CD1c-positive myeloid dendritic cell (primary cell): ENCODE data around the gene TDRD9.

Source experiments
- DNase-seq: peaks from one replicate; pipeline ENCODE4 v3.0.0-alpha.2; 2016; ENCODE audit errors: extremely low spot score

TDRD9 gene

DNA sequence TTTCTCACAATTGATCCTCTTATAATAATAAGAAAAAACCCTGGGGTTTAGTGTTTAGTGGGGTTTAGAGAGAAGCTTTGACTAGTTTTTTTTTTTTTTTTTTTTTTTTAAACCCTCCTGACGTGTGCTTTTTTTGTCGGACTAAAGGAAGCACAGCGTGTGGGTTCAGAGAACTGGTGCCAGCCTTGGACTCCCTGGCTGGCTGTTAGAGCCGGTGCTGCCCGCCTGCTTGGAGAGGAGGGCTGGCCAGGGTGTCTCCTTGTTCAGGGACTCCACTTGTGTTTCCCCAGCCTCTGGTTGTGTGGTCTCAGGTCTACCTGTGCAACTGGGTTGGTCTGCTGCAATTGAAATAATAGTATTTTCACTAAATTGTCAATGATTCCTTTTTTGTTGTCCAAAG lies 103.1 kb downstream of the TDRD9 start:
- DNase-seq, result no peak

DNA sequence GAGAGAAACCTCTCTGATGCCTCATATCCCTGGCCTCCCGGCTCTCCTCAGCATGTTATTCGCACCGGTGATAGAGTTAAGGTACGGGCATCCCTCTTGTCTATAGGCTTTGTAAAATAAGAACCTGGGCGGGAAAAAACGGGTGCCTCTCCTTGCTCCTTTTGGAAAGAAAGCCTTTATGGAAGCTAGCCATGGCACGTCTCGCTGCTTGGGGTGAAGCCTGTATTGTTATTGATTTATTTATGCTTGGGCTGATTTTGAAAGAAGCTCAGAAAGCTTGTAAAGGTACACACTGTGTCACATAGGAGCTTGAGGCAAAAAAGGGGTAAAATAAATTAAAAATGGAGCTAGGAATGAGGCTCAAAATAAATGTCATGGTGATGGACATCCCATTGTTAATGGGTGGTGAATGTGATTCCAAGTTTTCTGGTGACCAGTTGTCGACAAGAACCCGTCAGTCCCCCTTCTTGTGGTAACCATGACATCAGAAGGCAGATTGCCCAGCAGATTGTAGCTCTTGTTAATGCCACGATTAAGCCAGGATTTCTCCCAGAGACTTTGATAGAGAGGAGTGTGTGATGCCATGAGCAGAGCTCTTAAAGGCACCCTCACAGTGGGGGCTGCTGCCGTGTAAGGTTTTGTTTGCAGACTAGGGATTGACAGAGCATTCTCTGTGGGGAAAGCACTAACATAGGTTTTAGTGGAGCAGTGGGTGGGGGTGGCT lies 106.9 kb downstream of the TDRD9 start:
- no peak for DNase-seq

DNA sequence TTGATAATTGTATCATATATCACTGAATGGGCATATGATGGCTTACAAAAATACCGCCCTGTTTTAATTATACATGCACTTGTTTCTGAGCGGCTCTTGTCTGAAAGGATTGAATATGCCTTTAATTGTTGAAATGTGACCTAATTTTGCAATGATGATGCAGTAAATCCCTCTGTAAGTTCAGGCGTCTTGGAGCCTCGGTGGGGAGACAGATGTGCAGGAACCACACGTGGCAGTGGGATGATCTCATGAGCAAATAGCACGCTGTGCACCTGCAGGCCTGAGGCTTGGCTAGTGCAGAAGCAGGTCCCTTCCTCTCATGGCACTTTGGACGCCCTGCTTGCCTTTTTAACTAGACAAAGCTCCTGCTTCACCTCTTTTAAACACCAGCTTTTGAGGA lies 108.0 kb downstream of the TDRD9 start:
- no peak for DNase-seq

DNA sequence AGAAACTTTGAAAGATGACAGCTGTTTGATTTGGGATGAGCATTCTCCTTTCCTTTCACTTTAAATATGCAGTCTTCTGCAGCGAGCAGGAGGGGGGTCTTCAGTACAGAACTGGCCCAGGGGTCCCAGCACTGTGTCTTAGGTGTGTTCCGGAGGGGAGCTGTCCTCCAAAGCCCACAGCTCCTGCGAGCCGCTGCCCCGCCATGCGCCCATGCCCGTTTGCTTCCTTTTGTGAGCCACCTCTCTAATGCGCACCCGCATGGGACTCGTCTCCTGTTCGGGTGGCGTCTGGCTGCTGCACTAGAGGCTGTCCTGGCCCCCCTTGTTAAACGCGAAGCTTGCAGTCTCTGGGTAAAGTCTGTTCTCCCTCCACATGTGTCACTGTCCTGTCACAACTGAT lies 108.8 kb downstream of the TDRD9 start:
- DNase-seq, result no peak

DNA sequence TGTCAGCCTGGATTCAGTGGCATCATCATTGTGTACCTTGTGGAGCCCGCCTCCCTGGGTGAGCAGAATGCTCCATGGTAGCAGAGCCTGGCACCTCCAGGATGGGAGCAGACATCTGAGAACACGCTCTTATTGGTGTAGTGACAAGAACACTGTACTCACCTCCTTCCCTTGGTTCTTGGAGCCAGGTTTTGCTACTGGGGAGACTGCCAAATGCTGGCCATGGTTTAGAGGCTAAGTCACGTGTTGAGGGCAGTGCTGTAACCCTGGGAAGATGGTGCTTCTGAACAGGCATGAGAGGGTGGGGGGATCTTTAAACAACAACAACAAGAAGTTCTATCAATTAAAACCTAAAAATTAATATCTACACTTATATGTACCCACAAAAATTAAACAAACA lies 109.6 kb downstream of the TDRD9 start:
- DNase-seq, result no peak

DNA sequence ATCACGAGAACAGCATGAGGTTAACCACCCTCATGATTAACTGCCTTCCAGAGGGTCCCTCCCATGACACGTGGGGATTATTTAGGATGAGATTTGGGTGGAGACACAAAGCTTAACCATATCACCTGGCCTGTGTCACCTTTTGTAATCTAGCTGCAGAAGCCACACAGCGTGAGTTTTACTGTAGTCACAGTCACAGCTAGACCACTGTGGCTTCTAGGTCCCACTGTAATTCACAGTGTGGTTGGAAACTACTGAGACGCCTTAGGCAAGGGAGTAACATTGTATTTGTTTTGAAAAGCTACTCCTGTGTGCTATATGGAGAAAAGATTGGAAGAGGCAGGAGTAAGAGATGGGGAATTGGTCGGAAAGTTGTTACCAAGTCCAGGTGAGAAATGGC lies 111.0 kb downstream of the TDRD9 start:
- no peak for DNase-seq

DNA sequence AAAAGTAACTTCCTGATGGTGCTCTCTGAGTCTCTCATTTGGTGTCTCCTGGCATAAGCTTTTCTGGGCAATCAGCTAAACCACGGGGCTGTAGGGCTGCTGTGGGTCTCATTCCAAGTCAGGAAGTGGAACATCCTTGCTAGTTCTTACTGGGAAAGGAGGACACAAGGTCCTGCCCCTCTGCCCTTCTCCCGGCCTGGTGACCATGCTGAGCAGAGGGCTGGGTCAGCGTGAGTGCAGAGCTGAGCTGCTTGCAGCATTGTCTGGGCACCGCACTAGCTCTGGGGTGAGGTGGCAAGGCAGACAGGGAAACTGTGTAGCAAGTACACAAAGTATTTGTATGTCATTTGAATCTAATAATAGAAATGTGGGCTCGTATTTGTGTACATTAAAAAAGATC lies 112.3 kb downstream of the TDRD9 start:
- DNase-seq, result no peak

DNA sequence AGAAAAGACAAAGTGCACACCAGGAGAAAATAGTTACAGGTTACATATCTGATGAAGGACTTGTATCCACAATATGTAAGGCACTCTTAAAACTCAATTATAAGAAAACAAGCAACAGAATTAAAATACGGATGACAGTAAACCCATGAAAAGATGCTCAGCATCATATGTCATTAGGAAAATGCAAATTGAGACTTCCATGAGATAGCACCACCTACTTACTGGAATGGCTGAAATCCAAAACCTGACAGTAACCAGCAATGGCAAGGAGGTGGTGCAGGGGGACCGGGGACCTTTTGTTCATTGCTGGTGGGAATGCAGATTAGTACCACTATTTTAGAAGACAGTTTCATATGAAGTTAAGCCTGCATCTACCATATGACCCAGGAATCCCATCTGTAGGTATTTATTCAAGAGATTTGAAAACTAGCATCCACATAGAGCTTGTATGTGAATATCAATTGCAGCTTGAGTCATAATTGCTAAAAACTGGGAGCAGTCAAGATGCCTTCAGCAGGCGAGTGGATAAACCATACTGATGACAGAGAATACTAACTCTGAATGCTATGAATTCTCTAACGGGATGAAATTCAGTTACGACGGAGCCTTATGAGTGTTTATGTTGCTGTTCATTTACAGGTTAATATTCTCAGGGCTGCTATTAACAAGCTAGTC lies 113.3 kb downstream of the TDRD9 start:
- DNase-seq, result no peak

DNA sequence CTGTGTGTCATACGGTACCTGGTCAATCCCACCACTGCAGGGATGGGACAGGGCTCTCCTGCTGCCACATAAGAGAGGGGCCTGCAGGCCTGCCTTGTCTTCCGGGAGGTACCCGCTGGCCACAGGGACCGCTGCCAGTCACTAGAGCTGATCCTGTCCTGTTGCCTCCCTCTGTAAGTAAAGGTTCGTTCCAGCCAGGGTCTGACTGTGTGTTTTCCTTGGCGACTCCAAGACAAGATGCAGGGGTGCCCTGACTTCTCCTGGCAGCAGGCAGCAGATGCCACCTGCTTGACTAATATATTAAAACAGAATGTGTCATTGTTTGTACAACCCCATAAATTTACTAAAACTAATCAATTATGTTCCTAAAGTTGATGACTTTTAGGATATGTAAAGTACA lies 115.8 kb downstream of the TDRD9 start:
- no peak for DNase-seq

DNA sequence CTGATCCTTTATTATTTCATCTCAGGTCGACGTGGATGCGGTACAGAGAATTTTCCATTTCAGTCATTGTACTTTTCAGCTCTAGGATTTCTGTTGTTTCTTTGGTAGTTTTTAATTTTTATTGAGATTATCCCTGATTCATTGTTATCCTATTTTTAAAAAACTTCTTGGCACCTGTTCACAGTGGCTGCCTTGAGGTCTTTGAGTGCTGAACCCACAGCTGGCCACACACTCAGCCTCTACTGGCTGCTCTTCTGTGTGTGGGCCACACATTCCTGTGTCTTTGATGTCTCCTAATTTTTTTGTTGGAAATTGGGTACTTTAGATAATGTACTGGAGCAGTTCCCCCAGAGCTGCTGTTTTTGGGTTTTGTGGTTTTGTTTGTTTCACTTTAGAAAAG lies 119.5 kb downstream of the TDRD9 start:
- no peak for DNase-seq

DNA sequence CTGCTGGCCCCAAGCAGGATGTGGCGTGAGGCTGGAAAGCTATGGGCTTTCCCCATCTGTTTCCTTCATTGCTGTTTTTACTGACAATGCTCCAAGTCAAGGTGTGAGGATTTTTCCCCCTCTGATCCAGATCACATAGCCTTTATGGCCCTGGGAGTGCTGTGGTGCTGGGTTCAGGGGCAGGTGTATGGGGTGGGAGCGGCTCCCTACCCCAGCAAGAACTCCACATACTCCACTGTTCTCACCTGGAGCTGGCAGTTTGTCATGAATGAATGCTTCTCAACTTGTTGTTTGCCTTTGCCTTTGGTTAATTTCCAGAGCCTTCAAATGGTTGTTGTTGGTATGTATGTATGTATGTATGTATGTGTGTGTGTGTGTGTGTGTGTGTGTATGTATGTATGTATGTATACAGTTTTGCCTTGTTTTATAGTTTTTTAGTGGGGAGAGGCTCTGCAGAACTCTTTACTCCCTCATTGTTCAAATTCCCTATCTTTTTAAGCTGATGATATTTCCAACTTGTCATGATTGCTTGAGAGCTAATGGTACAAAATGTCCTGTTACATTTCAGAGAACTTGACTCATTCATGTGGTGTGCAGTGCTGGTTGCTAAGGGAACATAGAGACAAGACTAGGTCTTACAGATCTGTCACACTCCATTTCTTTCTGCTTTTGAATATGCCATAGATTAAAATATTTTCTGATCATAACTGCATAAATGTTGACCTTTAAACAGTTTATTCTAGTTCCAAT lies 120.7 kb downstream of the TDRD9 start:
- DNase-seq, result no peak

DNA sequence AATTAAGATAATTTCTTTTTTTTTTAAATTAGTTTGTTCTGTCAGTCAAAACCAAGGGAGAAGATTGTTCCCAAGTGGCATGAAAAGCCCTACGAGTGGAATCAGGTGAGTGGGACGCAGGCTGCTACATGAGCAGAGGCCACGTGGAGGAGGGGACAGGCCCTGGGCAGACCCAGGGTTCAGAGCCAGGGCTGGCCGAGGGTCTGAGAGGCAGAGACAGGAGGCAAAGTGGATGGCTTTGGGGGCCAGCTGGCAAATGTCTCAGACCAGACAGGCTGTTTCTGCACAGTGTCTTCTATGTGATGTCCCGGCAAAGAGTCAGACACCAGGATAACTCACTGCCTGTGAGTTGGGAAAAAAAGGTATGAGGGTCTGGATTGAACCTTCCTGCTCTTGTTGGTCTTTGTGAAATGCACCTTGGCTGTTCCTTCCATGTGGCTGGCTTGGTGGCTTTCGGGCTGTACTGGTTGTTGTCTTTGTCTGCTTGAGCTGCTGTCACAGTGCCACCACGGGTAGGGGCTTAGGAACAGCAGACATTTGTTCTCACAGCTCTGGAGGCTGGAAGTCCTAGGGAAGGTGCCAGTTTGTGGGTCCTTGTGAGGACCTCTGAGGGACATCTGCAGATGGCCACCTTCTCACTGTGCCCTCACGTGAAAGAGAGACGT lies 121.5 kb downstream of the TDRD9 start:
- no peak for DNase-seq

DNA sequence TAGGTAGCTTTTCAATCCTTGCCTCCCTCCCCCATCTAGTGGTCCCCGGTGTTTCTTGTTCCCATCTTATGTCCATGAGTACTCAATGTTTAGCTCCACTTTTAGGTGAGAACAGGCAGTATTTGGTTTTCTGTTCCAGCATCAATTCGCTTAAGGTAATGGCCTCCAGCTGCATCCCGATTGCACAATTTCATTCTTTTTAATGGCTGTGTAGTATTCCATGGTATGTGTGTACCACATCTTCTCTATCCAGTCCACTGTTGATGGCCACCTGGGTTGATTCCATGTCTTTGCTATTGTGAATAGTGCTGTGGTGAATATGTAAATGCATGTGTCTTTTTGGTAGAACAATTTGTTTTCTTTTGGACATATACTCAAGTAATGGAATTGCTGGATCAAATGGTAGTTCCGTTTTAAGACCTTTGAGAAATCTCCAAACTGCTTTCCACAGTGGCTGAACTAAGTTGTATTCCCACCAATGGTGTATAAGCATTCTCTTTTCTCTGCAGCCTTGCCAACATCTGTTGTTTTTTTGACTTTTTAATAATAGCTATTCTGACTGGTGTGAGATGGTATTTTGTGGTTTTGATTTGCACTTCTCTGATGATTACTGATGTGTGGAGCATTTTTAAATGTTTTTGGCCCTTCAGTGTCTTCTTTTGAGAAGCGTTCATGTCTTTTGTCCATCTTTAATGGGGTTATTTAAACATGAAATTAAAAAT lies 123.0 kb downstream of the TDRD9 start:
- DNase-seq, result no peak

DNA sequence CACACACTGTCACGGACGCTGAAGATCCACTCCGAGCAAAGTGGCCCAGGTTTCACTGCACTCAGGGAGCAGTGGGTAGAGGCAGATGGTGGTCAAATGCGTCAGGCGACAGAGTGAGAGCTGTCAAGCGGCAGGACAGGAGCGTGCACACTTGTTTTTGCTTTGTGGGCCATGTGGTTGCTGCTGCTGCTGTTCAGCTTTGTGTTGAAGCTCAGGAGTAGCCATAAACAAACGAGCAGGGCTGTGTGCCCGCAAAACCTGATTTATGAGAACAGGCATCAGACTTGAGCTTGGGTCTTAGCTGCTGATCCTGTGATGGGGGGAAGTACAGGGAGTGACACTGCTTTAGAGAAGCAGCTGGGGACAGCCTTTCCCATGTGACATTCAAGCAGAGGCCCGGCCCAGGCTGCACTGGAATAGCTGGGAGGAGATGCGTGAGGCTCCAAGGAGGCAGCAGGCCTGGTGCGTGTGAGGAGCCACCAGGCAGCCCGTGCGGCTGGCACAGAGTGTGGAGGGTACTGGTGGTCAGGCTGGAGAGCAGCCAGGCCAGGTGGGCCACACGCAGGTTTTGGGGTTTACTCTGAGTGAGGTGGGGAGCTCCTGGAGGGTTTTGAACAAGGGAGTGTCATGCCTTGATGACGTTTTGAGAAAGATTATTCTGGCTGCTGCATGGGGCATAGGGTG lies 126.1 kb downstream of the TDRD9 start:
- no peak for DNase-seq

DNA sequence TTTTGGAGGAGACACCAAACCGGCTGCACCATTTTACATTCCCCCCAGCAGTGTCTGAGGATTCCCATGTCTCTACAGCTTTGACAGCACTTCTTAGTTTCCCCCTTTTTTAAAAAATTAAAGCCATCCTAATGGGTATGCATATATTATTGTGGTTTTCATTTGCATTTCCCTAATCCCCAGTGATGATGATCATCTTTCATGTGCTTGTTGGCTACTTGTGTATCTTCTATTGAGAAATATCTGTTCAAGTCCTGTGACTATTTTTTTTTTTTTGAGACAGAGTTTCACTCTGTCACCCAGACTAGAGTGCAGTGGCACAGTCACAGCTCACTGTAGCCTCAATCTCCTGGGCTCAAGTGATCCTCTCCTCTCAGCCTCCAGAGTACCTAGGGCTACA lies 134.0 kb downstream of the TDRD9 start:
- DNase-seq, result no peak

DNA sequence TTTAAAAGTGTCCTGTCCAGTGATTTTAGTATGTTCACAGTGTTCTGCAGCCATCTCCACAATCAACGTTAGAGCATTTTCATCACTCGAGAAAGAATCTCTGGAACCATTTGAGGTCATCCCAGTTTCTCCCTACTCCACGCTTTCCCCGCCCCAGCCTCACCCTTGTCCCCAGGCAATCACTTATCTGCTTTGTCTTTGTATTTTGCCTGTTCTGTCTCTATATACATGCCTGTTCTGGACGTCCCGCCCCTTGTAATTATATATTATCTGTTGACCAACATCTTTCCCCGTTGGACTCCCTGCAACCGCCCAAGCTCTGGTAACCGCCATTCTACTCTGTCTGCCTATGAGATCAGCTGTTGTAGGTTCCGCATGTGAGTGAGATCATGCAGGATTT lies 135.7 kb downstream of the TDRD9 start:
- no peak for DNase-seq

DNA sequence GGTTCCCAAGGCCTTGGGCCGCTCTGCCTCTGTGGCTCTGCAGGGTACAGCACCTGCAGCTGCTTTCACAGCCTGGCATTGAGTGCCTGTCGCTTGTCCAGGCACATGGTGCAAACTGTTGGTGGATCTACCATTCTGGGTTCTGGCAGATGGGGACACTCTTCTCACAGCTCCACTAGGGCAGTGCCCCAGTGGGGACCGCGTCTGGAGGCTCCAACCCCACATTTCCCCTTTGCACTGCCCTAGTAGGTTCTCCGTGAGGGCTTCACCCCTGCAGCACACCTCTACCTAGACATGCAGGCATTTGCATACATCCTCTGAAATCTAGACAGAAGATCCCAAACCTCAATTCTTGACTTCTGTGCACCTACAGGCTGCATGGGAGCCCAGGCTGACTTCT lies 138.0 kb downstream of the TDRD9 start:
- no peak for DNase-seq

DNA sequence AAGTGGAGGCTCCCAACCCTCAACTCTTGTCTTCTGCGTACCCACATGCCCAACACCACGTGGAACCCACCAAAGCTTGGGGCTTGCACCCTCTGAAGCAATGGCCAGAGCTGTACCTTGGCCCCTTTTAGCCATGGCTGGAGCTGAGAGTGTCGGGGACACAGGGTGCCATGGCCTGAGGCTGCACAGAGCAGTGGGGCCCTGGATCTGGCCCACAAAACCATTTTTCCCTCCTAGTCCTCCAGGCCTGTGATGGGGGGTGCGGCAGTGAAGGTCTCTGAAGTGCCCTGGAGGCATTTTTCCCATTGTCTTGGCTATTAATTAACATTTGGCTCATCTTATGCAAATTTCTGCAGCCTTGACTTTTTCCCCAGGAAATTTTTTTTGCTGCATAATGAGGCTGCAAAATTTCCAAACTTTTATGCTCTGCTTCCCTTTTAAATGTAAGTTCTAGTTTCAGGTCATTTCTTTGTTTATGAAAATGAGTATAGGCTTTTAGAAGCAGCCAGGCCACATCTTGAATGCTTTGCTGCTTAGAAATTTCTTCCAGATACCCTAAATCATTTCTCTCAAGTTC lies 138.6 kb downstream of the TDRD9 start:
- DNase-seq, result no peak

DNA sequence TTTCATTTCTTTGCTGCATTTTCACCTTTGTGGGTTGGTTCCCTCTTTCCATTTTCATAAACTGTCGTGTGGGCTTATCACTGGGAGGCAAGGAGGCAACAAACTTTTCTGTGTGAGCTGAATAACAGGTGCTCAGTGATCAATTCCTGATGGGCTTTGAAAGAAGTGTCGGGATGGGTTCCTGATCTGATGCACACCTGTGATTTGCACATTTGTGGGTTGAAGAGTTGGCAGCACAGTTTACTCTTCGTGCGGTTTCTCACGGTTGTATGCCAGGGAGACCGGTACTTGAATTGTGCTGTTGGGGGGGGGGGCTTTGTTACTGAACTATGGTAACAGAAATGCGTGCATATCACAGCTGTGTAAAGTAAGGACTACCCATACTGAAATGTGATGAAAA lies 141.3 kb downstream of the TDRD9 start:
- no peak for DNase-seq

DNA sequence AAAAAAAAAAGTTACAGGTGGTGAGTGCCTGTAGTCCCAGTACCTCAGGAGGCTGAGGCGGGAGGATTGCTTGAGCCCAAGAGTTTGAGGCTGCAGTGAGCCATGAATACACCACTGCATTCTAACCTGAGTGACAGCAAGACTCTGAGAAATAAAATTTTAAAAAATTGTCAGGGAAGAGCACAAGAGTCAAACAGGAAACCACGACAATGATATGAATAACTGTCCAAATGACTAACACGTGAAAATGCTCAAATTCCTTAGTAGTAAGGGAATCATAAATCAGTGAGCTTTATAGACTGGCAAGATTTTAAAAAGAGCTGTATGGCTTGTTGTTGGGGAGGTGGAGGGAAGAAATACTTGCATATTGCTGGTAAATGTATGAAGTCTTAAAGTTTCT lies 144.3 kb downstream of the TDRD9 start:
- DNase-seq, result no peak

DNA sequence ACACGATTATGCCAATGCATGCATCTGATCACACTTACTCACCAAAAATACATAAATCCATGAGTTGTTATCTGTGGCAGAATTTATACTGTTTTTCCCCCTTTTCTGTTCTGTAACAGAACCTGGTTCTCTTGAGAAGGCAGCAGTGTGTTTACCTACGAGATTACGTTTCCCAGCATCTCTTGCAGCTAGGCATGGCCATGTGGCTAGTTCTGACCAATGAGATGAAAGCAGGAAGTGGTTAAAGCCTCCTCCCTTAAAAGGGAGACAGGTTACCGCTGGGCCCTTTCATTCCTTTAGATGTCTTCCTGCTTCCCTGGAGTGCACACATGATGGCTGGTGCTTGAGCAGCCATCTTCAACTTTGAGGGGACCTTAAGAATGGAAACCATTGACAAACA lies 145.5 kb downstream of the TDRD9 start:
- DNase-seq, result no peak
